Epithelial cell of esophagus (primary cell): ENCODE data around the gene CLDN9.

Experiments used
- DNase-seq: peaks from one replicate; pipeline ENCODE4 v3.0.0; 2010; ENCODE audit warnings: low read depth
- H3K4me3 ChIP-seq: 2 replicates; pipeline ENCODE4 v1.5.1; 2011; ENCODE audit warnings: mild to moderate bottlenecking, low read length, control low read depth
- TF ChIP-seq, protein P1 (sequence below): IDR thresholded peaks from 2 replicates; pipeline ENCODE4 v1.5.1; 2011; ENCODE audit warnings: low read depth, mild to moderate bottlenecking, low read length, control low read depth, inconsistent platforms; ENCODE audit not compliant: insufficient read depth; ENCODE audit errors: missing control alignments

CLDN9 gene

DNA sequence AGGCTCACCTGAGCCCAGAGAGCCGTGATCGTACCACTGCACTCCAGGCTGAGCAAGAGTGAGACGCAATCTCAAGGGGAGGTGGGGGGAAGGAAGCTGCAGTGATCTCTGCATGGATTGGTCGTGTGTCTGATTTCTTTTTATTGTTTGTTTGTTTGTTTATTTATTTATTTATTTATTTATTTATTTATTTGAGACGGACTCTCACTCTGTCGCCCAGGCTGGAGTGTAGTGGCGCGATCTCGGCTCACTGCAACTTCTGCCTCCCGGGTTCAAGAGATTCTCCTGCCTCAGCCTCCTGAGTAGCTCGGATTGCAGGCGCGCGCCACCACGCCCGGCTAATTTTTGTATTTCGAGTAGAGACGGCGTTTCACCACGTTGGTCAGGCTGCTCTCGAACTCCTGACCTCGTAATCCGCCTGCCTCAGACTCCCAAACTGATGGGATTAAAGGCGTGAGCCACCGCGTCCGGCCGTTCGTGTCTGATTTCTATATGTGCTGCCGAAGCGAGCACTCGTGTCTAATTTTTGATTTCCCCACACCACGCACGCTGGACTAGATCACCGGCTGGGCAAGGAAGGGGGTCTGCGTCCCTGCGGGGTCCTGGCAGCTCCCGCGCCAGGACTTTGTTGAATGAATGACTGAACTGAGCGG lies 7.0 kb downstream of the CLDN9 start:
- DNase-seq: no peak
- H3K4me3 ChIP-seq: peak overlapping the region; percentile 48
- TF ChIP-seq, protein P1, sequence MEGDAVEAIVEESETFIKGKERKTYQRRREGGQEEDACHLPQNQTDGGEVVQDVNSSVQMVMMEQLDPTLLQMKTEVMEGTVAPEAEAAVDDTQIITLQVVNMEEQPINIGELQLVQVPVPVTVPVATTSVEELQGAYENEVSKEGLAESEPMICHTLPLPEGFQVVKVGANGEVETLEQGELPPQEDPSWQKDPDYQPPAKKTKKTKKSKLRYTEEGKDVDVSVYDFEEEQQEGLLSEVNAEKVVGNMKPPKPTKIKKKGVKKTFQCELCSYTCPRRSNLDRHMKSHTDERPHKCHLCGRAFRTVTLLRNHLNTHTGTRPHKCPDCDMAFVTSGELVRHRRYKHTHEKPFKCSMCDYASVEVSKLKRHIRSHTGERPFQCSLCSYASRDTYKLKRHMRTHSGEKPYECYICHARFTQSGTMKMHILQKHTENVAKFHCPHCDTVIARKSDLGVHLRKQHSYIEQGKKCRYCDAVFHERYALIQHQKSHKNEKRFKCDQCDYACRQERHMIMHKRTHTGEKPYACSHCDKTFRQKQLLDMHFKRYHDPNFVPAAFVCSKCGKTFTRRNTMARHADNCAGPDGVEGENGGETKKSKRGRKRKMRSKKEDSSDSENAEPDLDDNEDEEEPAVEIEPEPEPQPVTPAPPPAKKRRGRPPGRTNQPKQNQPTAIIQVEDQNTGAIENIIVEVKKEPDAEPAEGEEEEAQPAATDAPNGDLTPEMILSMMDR: no peak

DNA sequence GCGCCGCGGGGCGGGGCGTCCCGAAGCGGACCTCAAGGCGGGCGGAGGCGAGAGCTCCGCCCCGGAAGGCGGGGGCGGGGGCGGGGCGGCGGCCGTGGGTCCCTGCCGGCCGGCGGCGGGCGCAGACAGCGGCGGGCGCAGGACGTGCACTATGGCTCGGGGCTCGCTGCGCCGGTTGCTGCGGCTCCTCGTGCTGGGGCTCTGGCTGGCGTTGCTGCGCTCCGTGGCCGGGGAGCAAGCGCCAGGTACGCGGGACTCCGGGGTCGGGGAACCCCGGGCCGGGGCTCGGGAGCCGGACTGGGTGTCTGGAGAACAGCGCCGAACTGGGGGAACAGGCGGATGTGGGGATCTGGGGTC lies 7.5 kb downstream of the CLDN9 start, which contains the start of gene TNFRSF12A:
TSS of gene TNFRSF12A (plus strand) at position 122 of the 357 bp plus-strand sequence. CDS start at position 152, 30 bp downstream.
- DNase-seq: peak; percentile 87
- TF ChIP-seq, protein P1: no peak
- H3K4me3 ChIP-seq: peak within 1 kb of the TSS; percentile 94

GRCh38 chr16:3020604-3021448 lies 8.1 kb downstream of the CLDN9 start:
- H3K4me3 ChIP-seq: peak overlapping the region; percentile 94
- peak; percentile 93 for DNase-seq
- TF ChIP-seq, protein P1: no peak

DNA sequence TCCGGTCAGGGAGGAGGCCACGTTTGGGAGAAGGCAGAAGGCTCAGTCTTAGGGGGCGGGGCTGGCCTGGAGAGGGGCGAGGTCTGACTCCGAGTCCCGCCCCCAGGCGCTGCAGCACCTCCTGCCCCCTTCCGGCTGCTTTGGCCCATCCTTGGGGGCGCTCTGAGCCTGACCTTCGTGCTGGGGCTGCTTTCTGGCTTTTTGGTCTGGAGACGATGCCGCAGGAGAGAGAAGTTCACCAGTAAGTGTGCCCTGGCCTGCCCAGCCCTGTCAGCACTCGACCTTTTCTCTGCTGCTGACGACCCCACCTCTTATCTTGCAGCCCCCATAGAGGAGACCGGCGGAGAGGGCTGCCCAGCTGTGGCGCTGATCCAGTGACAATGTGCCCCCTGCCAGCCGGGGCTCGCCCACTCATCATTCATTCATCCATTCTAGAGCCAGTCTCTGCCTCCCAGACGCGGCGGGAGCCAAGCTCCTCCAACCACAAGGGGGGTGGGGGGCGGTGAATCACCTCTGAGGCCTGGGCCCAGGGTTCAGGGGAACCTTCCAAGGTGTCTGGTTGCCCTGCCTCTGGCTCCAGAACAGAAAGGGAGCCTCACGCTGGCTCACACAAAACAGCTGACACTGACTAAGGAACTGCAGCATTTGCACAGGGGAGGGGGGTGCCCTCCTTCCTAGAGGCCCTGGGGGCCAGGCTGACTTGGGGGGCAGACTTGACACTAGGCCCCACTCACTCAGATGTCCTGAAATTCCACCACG lies 8.9 kb downstream of the CLDN9 start:
- TF ChIP-seq, protein P1: no peak
- peak overlapping the region; percentile 94 for H3K4me3 ChIP-seq
- peak; percentile 97 for DNase-seq

- peak overlapping the region; percentile 94 for H3K4me3 ChIP-seq
- TF ChIP-seq, protein P1: no peak
- DNase-seq: peak; percentile 97
These were observed 9.5 kb downstream of the CLDN9 start for GRCh38 chr16:3022208-3022683.

GRCh38 chr16:3022684-3023414 lies 10.1 kb downstream of the CLDN9 start:
- DNase-seq: no peak
- TF ChIP-seq, protein P1: no peak
- peak overlapping the region; percentile 94 for H3K4me3 ChIP-seq
